Activated T-helper 9 cell treated with anti-CD3 and anti-CD28 coated beads, Interleukin-2, amount 50 U/mL, for 16 hours (primary cell): ENCODE measurements around the gene GBGT1.
"Not testable (repeated sequence)": the region's sequence is repeated elsewhere in the genome, so short reads cannot be mapped to it uniquely, and the experiment has no call there.

Experiments used
- DNase-seq: peaks from one replicate; pipeline ENCODE4 v3.0.0-alpha.2; 2020; ENCODE audit warnings: low read depth

GBGT1 gene

DNA sequence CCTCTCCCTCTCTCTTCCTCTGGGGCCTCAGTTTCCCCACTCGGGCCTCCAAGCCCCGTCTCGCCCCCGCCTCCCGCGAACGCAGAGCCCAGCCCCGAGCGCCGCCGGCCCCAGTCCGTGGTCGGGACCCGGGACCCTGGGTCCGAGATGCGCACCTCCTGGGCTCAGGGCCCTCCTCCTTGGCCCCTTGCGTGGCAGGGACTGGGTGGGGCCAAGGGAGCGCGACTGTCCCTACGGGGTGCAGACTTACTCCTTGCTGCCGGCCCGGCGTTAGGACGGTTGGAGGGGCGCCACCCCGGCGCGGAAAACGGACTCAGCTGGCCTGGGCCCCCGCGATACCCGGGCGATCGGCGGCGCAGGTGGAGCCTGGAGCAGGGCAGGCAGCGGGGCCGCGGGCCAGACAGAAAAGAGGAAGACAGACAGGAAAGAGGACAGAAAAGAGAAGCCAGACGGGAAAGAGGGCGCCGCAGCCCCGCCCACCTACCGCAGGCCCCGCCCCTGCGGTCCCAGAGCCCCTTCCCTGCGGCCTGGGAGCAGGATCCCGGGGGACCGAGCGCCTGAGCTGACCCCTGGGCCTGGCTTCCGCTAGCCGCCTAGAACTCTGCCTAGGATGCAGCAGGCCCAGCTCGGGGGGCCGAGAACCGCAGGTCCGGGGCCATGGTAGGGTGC is at the start of gene GBGT1:
Gene GBGT1 (minus strand): TSS at position 411 of the 669 bp plus-strand sequence. CDS start 1,502 bp downstream, outside the sequence.
- DNase-seq, result no peak

DNA sequence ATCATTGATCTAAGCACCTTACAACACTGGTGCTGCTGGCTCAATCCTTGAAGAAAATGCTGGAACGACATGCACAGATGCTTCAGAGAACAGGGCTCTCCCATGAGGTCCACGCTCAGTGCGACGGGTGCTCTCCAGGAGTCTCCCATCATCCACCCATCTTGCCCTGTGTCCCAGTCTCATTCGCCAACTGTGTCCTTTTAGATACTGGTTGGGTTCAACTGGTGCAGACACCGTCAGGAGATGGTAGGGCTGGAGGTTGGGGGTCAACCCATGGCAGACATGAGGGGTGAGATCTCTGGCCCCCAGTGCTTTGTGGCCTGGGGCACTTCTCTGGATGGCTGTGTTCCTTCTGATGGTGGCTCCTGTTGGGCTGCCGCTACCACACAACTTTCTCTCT is 46.9 kb upstream of the GBGT1 start:
- DNase-seq, result no peak

DNA sequence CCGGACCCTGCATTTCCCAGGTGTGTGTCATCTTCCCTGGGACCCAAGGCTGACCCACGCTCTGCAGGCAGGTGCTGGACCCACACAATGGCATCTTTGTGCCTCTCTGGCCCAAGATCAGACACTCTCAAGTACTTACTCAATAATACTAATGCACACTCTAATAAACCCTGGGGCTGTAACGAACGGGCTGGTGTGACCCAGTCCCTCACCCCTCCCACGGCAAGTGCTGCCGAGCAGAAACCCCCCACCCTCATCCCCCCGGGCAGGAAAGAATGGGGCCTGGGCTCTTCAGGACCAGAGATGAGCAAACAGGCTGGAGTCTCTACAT is 46.5 kb upstream of the GBGT1 start:
- no peak for DNase-seq

DNA sequence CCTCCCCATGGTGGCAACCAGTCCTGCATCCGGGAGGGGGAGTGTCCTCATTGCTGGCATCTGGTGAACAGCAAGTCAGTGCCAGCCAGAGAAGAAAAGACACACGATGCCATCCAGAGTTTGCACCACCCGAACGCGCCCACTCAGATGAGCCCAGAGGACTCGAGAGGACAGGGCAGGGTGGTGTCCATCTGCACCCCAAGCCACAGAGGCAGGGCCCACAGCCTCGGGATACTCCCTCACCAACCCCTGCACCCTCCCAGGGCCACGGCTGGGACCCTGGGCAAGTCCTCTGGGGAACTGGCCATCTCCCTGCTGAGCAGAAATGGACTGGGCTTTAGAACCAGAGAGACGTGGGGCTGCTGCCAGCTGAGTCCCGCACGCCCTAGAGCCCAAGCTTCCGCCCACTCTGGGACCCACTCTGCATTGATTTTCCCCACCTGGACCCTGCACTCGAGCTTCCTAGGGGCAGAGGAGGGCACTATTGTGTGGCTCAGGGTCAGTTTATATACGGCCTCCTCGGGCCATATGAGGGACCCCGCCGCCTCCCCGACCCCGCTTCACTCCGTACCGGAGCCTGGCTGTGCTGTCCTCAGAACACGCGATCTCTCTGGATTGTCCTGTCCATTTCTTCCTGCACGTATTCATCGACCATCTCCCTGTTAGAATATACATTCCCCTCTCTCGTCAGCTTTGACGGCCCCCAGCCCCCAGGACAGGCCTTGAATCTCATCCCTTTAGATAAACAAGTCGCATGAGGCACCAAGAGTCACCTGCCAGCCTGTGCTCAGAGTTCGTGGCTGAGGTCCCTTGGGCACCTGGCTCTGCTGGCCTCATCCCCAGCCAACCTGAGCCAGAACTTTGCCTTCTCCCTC is 45.9 kb upstream of the GBGT1 start:
- not testable (repeated sequence) for DNase-seq

DNA sequence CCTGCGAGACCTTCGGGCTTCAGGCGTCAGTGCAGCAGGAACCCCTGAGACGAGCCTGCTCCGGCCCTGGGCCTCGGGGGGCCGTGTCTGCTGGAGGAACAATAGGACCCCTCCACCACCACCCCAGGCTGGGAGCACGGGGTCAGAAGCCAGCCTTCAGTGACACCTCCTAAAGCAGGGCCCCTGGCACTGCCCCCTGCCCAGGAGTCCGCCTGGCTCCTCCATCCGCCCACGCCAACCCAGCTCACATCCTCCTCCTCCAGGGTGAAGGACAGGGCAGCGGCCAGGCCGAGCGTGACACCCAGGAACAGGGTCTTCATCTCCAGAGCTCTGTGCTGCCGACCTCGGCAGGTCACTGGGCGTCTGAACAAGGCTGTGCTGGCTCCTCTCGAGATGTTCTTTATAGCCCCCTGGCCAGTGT is 45.2 kb upstream of the GBGT1 start, which contains the start of gene OBP2B:
Gene OBP2B (minus strand): TSS at position 371 of the 421 bp plus-strand sequence. CDS start 51 bp downstream, at position 320.
- DNase-seq, result not testable (repeated sequence)

DNA sequence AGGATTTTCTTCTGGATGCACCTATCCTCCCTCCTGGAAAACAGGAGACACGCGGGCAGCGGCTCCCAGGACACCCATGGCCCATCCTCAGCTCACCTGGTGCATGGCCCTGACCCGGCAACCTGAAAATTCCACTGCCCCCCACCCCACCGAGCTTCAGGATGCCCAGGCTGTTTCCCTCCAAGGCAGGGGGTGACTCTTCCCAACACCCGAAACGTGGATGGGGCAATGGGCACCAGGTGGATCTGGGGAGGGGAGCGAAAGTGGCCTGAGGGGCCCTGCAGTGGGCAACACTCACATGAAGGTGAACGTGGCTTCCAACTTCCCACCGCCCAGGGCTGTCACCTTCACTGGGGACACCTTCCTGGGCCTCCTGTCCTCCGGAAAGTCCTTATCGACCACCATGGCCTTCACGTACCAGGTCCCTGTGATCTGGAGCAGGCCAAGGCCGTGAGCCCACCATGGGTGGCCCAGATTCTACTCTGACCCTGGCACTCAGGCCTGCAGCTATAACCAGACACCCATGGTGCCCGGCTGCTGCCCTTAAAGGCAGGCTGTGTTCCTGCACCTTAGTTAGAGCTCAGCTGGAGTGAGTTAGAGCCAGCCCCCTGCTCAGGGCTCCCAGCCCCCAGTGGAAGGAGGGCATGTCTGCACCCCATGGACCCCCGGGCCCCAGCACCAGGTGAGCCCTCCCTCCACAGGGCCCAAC is 44.6 kb upstream of the GBGT1 start:
- not testable (repeated sequence) for DNase-seq

GRCh38 chr9:133207540-133208170 is 43.9 kb upstream of the GBGT1 start:
- DNase-seq, result no peak

DNA sequence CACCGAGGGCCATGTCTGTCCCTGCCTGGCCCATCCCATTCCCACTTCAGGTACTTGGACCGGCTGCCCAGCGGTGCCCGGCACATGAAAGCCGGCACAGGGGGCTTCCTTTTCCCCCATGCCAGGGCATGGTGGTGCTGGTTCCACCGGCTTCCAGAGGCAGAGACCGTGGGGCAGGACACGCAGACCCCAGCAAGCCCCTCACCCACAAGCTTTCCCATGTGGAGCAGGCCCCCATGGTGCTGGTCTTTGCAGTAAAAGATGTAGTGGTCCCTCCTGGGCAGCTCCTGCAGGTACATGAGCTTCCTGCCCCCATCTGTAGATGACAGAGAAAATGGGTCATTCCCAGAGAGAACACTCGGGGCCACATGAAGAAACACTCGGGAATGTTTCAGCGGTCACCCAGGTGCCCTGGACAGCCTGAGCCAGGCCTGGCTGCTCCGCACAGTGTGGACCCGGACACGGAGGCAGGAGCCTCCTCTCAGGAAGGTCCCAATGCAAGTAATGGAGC is 43.4 kb upstream of the GBGT1 start:
- no peak for DNase-seq

GRCh38 chr9:133205996-133206931 is 42.5 kb upstream of the GBGT1 start:
- no peak for DNase-seq

- not testable (repeated sequence) for DNase-seq
Measured at GRCh38 chr9:133205481-133205887, 41.8 kb upstream of the GBGT1 start.

GRCh38 chr9:133204993-133205336 is 41.3 kb upstream of the GBGT1 start:
- no peak for DNase-seq

- no peak for DNase-seq
Measured at GRCh38 chr9:133204335-133204992, 40.8 kb upstream of the GBGT1 start.

- DNase-seq, result no peak
Measured at GRCh38 chr9:133203506-133204075, 39.9 kb upstream of the GBGT1 start.

DNA sequence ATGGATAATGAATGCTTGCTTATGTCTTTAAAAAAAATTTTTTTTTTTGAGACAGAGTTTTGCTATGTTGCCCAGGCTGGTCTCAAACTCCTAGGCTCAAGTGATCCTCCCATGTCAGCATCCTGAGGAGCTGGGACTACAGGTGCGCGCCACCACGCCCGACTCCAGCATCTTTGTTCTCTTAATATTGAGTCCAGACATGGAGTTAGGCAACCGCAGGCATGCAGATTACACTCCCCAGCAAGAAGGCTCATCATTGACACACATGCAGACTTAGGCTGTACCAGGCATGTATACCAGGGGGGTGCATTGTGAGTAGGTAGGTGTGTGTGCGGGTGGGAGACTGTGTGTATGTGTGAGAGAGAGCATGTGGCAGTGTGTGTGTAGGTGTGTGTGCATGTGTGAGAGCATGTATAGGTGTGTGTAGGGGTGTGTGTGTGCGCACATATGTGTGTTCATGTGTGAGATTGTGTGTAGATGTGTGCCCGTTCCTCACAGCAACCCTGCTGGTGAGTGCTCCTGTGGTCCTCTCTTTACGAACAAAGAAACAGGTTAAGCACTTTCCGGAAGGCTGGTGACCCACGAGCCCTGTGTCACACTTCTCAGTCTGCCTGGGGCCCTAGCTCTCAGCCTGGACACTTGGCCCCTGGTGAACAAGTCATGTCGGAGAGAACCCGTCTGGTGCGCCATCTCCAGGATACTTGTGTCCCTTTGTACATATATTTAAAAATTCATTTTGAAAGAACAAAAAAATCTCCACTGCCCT is 39.2 kb upstream of the GBGT1 start:
- DNase-seq, result no peak

DNA sequence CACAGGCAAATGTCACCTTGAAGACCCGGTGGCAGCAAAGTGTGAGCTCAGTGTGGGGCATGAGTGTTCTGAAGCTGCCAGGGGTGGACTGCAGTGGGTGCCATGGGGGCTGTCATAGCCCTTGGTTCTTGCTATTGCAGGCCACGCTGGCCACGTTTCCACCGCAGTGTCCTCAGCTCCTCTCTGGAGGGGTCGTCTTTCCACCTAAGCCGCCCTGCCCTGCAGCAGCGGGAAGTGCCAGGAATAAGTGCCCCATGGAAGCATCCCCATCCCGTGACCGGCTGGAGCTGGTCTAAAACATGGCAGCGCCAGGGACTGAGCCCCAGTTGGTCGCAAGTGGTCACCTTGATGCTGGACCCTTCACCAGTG is 38.4 kb upstream of the GBGT1 start:
- DNase-seq, result no peak

GRCh38 chr9:133201424-133202144 is 37.9 kb upstream of the GBGT1 start:
- DNase-seq, result no peak

GRCh38 chr9:133200631-133201030 is 36.9 kb upstream of the GBGT1 start:
- no peak for DNase-seq

DNA sequence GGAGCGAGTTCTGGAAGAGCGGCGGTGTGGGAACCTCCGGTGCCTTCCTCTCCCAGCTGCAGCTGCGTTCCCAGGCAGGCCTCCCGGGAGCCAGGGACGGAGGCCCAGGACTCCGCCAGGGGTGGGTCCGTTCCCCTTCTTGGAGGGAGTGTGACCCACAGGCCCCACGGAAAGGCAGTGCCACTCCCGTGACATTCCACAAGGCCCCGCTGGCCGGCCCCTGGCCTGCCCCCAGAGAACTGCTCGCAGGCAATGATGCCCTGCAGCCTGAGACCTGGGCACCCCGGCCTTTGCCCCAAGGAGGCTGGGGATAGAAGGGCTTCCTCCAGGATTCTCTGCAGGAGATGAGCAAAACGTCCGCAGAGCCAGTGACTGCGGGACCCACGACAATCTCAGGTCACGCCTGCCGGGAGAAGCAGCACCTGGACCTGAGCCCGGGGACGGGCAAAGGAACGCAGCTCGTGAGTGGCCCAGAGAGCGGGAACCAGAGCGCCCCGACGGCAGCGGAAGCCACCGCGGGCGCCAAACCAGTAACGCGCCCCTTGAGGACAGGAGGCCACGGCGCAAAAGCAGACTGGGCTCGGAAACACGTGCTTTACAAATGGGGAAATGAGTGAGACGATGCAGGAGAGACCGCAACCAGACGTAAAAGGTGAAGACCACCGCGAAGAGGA is 36.1 kb upstream of the GBGT1 start:
- DNase-seq, result peak; percentile 33
